Stimulated activated CD4-positive, alpha-beta T cell treated with anti-CD3 and anti-CD28 coated beads, Interleukin-1b, Interleukin-23, amount 100 ng/mL, for 4 hours (primary cell): ENCODE measurements around the gene PSG2.
"Not testable (repeated sequence)": the region's sequence is repeated elsewhere in the genome, so short reads cannot be mapped to it uniquely, and the experiment has no call there.

ENCODE experiments used
- DNase-seq, 2 donors: peaks; one replicate each; pipeline ENCODE4 v3.0.0-alpha.2; 2020; ENCODE audit warnings: low read depth in 2 of 2

PSG2 gene

GRCh38 chr19:43082601-43083000, at the start of gene PSG2:
Gene PSG2 (minus strand): TSS chr19:43082701. CDS start chr19:43082569, 132 bp downstream.
- DNase-seq: not testable (repeated sequence)

GRCh38 chr19:43131281-43131842, 48.9 kb upstream of the PSG2 start:
- DNase-seq: not testable (repeated sequence)

DNA sequence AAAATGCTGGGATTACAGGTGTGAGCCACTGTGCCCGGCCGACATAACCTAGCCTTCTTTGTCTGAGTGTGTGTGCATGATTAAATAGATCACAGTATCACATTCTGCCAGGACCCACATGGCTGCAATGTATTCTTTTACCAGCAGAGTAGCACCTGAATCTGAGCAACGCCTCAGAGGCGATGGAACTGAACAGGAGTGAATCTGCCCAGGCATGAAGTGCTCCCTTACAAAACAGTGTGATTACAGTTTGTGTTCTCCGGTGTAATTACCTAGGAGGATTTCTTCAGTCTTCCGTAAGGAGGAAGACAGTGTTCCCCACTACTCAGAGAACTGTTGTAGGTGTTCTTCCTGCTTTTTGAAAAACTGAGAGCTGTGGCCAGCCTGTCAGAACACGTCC, 46.7 kb upstream of the PSG2 start:
- not testable (repeated sequence) for DNase-seq

GRCh38 chr19:43127336-43127735, 44.8 kb upstream of the PSG2 start:
- not testable (repeated sequence) for DNase-seq

GRCh38 chr19:43126720-43127119, 44.2 kb upstream of the PSG2 start:
- DNase-seq: no peak

GRCh38 chr19:43124360-43124759, 41.9 kb upstream of the PSG2 start:
- no peak for DNase-seq

DNA sequence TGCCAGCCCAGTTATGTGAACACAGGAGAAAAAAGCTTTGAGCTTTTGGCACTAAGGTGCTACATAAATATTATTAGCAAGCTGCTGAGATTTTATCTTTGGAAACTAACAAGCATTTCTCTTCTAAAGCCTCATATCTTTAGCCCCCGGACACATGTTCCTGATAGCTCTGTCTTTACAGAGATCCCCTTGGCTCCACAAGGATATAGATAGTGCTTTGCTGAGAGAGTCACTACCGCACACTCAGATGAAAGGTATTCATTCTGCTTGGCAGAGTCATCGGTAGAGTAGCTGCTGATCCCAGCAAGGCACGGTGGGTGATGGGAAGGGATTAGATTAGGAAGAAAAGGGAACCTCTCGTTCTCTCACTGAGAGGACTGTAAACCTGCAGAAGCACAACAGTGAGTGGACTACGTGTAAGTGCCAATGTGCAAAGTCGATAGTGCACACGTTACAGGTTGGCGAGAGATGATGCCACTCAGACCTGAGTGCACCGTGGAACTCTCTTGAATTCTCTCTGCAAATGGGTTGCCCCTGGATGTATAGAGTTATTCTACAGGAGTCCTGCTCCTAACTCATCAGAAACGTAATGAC, 38.0 kb upstream of the PSG2 start:
- DNase-seq: not testable (repeated sequence)

- not testable (repeated sequence) for DNase-seq
Measured at GRCh38 chr19:43119526-43119925, 37.0 kb upstream of the PSG2 start.

- not testable (repeated sequence) for DNase-seq
Measured at GRCh38 chr19:43116421-43116820, 33.9 kb upstream of the PSG2 start.

- not testable (repeated sequence) for DNase-seq
Measured at GRCh38 chr19:43115548-43115947, 33.0 kb upstream of the PSG2 start.

GRCh38 chr19:43115064-43115463, 32.6 kb upstream of the PSG2 start:
- DNase-seq: not testable (repeated sequence)

GRCh38 chr19:43114626-43115025, 32.1 kb upstream of the PSG2 start:
- not testable (repeated sequence) for DNase-seq

DNA sequence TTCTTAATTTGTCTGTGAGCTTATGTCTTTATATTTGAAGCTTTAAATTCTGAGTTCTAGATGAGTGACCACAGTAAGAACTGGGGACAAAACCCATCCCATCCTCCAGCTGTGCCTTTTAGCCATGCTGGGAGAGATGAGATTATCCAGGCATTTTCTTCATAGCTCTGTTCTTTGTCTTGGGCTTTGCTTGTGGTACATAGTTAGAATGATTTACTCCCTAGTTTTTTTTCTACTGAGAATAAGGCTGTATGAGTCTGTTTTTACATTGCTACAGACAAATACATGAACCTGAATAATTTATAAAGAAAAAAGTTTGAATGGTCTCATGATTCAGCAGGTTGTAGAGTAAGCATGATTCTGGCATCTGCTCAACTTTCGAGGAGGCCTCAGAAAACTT, 24.9 kb upstream of the PSG2 start:
- not testable (repeated sequence) for DNase-seq

DNA sequence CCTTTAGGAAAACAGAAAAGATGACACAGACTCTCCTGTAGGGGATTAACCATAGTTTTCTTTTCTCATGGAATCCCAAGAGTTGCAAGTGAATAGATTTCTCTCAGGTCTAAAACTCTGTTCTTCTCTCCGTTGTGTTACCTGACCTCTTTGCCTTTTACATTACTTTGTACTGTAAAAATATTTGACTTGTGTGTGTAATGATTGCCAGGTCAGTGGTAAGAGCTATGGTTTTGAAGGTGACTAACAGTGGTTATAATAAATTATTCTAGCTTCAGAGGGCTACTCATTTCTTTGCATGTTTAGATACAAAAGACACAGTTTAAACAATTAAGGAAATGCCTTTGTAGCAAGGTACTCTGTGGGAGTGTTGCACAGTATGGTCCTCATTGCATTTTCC, 23.0 kb upstream of the PSG2 start:
- DNase-seq: no peak

DNA sequence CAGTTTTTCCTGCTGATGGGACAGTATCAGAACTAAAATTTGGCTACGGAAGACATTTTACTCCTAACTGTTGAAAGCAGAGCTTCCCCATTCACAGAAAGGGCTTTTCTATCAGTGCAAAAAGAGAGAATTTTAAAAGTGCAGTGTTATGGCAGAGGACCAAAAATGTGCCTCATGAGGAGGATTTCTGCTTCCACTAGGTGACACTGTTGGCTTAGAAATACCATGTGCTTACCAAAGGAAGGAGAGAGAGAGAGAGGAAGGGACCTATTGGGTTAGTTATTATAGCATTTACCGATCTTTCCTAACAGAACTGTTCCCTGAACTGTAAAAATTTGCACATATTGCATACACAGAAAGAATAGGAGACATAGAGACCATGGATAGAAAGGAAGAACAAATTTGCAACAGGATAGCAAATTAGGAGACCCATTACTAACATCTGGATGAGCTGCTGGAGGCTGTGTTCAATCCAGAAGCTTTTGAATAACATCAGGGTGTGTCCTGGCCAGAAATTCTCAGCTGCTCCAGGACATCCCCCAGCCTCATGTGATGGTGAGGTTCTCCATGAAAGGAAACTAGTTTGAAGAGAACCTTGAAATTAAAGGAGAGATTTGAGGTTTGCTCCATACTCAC, 21.8 kb upstream of the PSG2 start:
- not testable (repeated sequence) for DNase-seq

- no peak for DNase-seq
Measured at GRCh38 chr19:43101950-43102349, 19.4 kb upstream of the PSG2 start.

DNA sequence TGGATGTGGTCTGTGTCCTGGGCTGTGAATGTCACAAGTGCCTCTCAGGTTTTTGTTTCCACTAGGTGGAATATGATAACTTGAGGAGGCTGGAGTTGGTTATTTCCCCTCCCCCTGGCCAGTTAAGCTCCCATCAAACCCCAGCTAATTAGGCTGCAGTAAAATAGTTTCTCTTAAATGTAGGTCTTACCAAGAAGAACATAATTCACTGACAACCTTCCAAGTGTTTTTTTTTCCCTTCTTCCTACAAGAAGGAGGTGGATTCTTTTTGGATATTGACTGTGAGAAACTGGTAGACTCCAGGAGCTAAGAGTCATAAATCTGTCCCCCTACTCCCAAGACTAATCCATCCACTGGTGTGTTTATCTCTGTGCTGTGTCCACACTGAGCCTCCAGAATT, 15.9 kb upstream of the PSG2 start:
- not testable (repeated sequence) for DNase-seq

GRCh38 chr19:43087702-43088340, 5.3 kb upstream of the PSG2 start:
- DNase-seq: peak in 1 of 2 donors; percentile 9

- not testable (repeated sequence) for DNase-seq
Measured at GRCh38 chr19:43085796-43086530, 3.5 kb upstream of the PSG2 start.

GRCh38 chr19:43084196-43084832, 1.8 kb upstream of the PSG2 start:
- peak in 1 of 2 donors; percentile 9 for DNase-seq

GRCh38 chr19:43083721-43084120, 1.2 kb upstream of the PSG2 start:
- not testable (repeated sequence) for DNase-seq
